AG10803 (cell line): ENCODE results near the gene ZBTB1.

Experiments used
- DNase-seq: peaks from one replicate; pipeline ENCODE4 v3.0.0; 2010; ENCODE audit warnings: low read depth
- H3K4me3 ChIP-seq: 2 replicates; pipeline ENCODE4 v1.5.1; 2011; ENCODE audit warnings: mild to moderate bottlenecking, low read length, control low read depth
- CTCF ChIP-seq: conservative IDR thresholded peaks from 2 replicates; pipeline ENCODE4 v1.5.1; 2011; ENCODE audit warnings: mild to moderate bottlenecking, low read length, control low read depth, inconsistent platforms

ZBTB1 gene

GRCh38 chr14:64465191-64465822 is 39.3 kb upstream of the ZBTB1 start, which contains the start of gene AKAP5:
TSS of gene AKAP5 (plus strand) at chr14:64465499. CDS start at chr14:64468395, 2,896 bp downstream.
- peak within 1 kb of the TSS; percentile 72 for H3K4me3 ChIP-seq
- DNase-seq, result no peak
- no peak for TF ChIP-seq CTCF

GRCh38 chr14:64465831-64466554 is 38.6 kb upstream of the ZBTB1 start:
- peak overlapping the region; percentile 72 for H3K4me3 ChIP-seq

GRCh38 chr14:64467101-64467500 is 37.5 kb upstream of the ZBTB1 start:
- TF ChIP-seq CTCF, result no peak
- H3K4me3 ChIP-seq, result no peak overlapping the region
- DNase-seq, result no peak

More at GRCh38 chr14:64465831-64466554, 38.6 kb upstream of the ZBTB1 start:
- TF ChIP-seq CTCF, result peak; percentile 57
- peak; percentile 48 for DNase-seq

GRCh38 chr14:64467566-64467965 is 37.0 kb upstream of the ZBTB1 start:
- no peak overlapping the region for H3K4me3 ChIP-seq
- DNase-seq, result no peak
- TF ChIP-seq CTCF, result no peak

GRCh38 chr14:64468451-64468850 is 36.1 kb upstream of the ZBTB1 start:
- DNase-seq, result no peak
- no peak overlapping the region for H3K4me3 ChIP-seq
- TF ChIP-seq CTCF, result no peak

- no peak for TF ChIP-seq CTCF
These were observed 30.5 kb upstream of the ZBTB1 start for GRCh38 chr14:64474041-64474440.

GRCh38 chr14:64474698-64475097 is 29.9 kb upstream of the ZBTB1 start:
- no peak overlapping the region for H3K4me3 ChIP-seq
- no peak for DNase-seq
- TF ChIP-seq CTCF, result no peak

More at GRCh38 chr14:64474041-64474440, 30.5 kb upstream of the ZBTB1 start:
- no peak overlapping the region for H3K4me3 ChIP-seq
- DNase-seq, result no peak
